ENCODE data around the gene EXOSC6. TPM values are rescaled to one million over a fixed set of nuclear protein-coding genes. Genes with fewer than 3 reads are reported as not detected.
"Not testable (repeated sequence)": the region's sequence is repeated elsewhere in the genome, so short reads cannot be mapped to it uniquely, and the experiment has no call there.

Gene EXOSC6
- total and polyA plus RNA-seq, 9 donors = 12.4 to 30.2 (median 21.6) TPM

- peak overlapping the region; percentile 71 for H3K4me3 ChIP-seq
- intact Hi-C loops (cut with DNase I) = no loop called here
- no peak for TF ChIP-seq POLR2A (IDR thresholded peaks at IDR 0.05)
- peak in 1 of 3 donors; percentile 12 for TF ChIP-seq CTCF (IDR thresholded peaks at IDR 0.05)
- TF ChIP-seq EP300 (IDR thresholded peaks at IDR 0.05) = no peak
- no peaks in the 10 kb centered on the region for H3K9me3 ChIP-seq
- WGBS, 3 donors = 0 to 2% (median 1%) methylated on average over 45 to 92 of the region's 92 CpGs
- H3K27ac ChIP-seq = peak overlapping the region; percentile 46 to 62
- DNase-seq = peak in 3 of 5 donors; percentile 20 to 63 (median 47)
- no peaks in the 10 kb centered on the region for H3K27me3 ChIP-seq
- H3K4me1 ChIP-seq (ENCODE audit: insufficient read depth) = peaks cover 2% of the 10 kb centered on the region
- H3K36me3 ChIP-seq = no peaks in the 10 kb centered on the region
These were observed 752 bp downstream of the EXOSC6 start for GRCh38 chr16:70250748-70251628.

GRCh38 chr16:70249697-70250096 lies 2.0 kb downstream of the EXOSC6 start:
- H3K36me3 ChIP-seq; H3K4me1 ChIP-seq (ENCODE audit: insufficient read depth); intact Hi-C loops (cut with DNase I); H3K27me3 ChIP-seq; DNase-seq; H3K27ac ChIP-seq; H3K9me3 ChIP-seq; H3K4me3 ChIP-seq: not testable (repeated sequence)
- 67 to 83% (median 72%) methylated on average over 4 of the region's 4 CpGs for WGBS, 3 donors

DNA sequence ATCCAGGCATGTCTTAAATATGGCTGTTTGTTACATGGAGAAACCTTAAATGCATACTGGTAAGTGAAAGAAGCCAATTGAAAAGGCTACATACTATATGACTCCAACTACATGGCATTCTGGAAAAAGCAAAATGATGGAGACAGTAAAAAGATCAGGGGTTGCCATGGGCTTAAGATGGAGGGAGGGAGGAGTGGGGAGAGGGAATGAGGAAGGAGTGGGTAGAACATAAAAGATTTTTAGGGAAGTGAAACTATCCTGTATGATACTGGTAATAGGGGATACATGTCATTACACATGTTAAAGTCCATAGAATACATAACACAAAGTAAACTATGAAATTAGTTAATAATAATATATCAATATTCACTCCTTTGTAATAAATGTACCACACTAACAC lies 13.0 kb downstream of the EXOSC6 start:
- intact Hi-C loops (cut with DNase I); DNase-seq; H3K9me3 ChIP-seq; H3K4me1 ChIP-seq (ENCODE audit: insufficient read depth); H3K4me3 ChIP-seq; H3K36me3 ChIP-seq; H3K27ac ChIP-seq; H3K27me3 ChIP-seq: not testable (repeated sequence)

- H3K4me3 ChIP-seq; H3K4me1 ChIP-seq (ENCODE audit: insufficient read depth); H3K36me3 ChIP-seq; H3K27me3 ChIP-seq; H3K27ac ChIP-seq; intact Hi-C loops (cut with DNase I); DNase-seq; H3K9me3 ChIP-seq: not testable (repeated sequence)
- WGBS, 3 donors = 77 to 91% (median 81%) methylated on average over 2 to 3 of the region's 3 CpGs
These were observed 19.9 kb downstream of the EXOSC6 start for GRCh38 chr16:70231831-70232230.

DNA sequence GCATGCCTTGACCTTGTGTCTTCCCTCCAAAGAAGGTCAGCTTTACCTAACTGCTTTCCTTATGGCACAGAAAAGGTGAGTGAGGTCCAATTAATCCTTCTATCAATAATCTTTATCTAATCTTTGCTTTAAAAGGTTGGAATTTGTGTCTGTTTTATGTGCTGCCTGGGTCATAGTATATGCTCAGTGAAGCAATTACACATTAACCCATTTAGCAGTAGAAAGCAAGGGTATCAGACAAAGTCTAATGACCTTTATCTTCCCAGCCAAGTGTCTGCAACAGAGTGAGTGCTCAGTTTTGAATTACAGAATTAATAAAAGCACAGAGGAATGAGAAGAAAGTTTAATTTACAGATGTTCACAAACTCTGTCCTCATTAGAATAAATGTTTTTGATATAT lies 25.7 kb downstream of the EXOSC6 start:
- H3K4me3 ChIP-seq; intact Hi-C loops (cut with DNase I); H3K27ac ChIP-seq; H3K36me3 ChIP-seq; H3K9me3 ChIP-seq; H3K4me1 ChIP-seq (ENCODE audit: insufficient read depth); H3K27me3 ChIP-seq; DNase-seq: not testable (repeated sequence)

DNA sequence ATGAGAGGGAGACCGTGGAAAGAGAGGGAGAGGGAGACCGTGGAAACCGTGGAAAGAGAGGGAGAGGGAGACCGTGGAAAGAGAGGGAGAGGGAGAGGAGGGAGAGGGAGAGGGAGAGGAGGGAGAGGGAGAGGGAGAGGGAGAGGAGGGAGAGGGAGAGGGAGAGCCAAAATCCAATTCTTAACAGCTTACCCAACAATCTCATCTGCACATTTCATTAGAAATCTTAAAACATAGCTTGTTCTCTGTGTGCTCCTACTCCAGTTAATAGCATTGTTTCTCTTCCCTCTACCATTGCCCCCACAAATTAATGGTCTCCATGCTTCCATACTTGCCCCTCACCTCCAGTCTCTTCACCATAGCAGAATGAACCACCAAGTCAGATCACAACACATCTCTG lies 26.3 kb downstream of the EXOSC6 start:
- H3K4me3 ChIP-seq; H3K9me3 ChIP-seq; H3K36me3 ChIP-seq; H3K27ac ChIP-seq; H3K4me1 ChIP-seq (ENCODE audit: insufficient read depth); H3K27me3 ChIP-seq; DNase-seq; intact Hi-C loops (cut with DNase I): not testable (repeated sequence)
- WGBS, 3 donors = 80 to 100% (median 84%) methylated on average over 3 to 4 of the region's 4 CpGs

GRCh38 chr16:70224645-70225044 lies 27.1 kb downstream of the EXOSC6 start:
- 90 to 100% (median 98%) methylated on average over 14 to 19 of the region's 24 CpGs for WGBS, 3 donors
- H3K27ac ChIP-seq; H3K36me3 ChIP-seq; DNase-seq; H3K4me1 ChIP-seq (ENCODE audit: insufficient read depth); H3K9me3 ChIP-seq; H3K27me3 ChIP-seq; intact Hi-C loops (cut with DNase I); H3K4me3 ChIP-seq: not testable (repeated sequence)

GRCh38 chr16:70223971-70224513 lies 27.7 kb downstream of the EXOSC6 start:
- H3K4me1 ChIP-seq (ENCODE audit: insufficient read depth); H3K4me3 ChIP-seq; H3K9me3 ChIP-seq; intact Hi-C loops (cut with DNase I); H3K27me3 ChIP-seq; DNase-seq; H3K27ac ChIP-seq; H3K36me3 ChIP-seq: not testable (repeated sequence)
- 81 to 91% (median 81%) methylated on average over 1 of the region's 3 CpGs for WGBS, 3 donors

- H3K9me3 ChIP-seq; DNase-seq; H3K4me3 ChIP-seq; intact Hi-C loops (cut with DNase I); H3K27me3 ChIP-seq; H3K4me1 ChIP-seq (ENCODE audit: insufficient read depth); H3K36me3 ChIP-seq; H3K27ac ChIP-seq: not testable (repeated sequence)
- 90 to 100% (median 100%) methylated on average over 1 of the region's 2 CpGs for WGBS, 3 donors
These were observed 28.5 kb downstream of the EXOSC6 start for GRCh38 chr16:70223216-70223615.

GRCh38 chr16:70222574-70222973 lies 29.2 kb downstream of the EXOSC6 start:
- H3K27me3 ChIP-seq; intact Hi-C loops (cut with DNase I); DNase-seq; H3K9me3 ChIP-seq; H3K36me3 ChIP-seq; H3K27ac ChIP-seq; H3K4me1 ChIP-seq (ENCODE audit: insufficient read depth); H3K4me3 ChIP-seq: not testable (repeated sequence)
- 56 to 83% (median 69%) methylated on average over 2 of the region's 2 CpGs for WGBS, 3 donors

DNA sequence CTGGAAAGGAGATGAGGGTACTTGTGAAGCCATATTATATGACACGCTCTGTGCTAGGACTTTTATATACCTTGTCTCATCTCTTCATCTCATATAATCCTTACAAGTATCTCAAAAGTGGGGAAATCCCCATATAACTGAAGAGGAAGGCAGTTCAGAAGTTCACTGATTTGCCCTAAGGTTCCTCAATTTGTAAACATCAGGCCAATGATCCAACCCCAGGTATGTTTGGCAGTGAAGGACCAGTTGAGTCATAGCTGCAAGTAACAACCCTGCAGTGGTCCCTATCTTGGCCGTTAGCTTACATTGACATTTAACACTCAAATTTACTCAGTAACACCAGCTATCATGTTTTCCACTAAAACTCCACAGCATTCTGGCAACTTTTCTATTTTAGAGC lies 33.2 kb downstream of the EXOSC6 start:
- WGBS, 3 donors = 79 to 90% (median 80%) methylated on average over 2 of the region's 2 CpGs
- H3K27me3 ChIP-seq; intact Hi-C loops (cut with DNase I); H3K36me3 ChIP-seq; H3K9me3 ChIP-seq; H3K27ac ChIP-seq; DNase-seq; H3K4me3 ChIP-seq; H3K4me1 ChIP-seq (ENCODE audit: insufficient read depth): not testable (repeated sequence)
